Measurements from ENCODE around the gene SHISAL1. TPM values are rescaled to one million over a fixed set of nuclear protein-coding genes. Genes with fewer than 3 reads are reported as not detected.

SHISAL1 gene
- total RNA-seq, 2 experiments from 2014 or later, result not detected

DNA sequence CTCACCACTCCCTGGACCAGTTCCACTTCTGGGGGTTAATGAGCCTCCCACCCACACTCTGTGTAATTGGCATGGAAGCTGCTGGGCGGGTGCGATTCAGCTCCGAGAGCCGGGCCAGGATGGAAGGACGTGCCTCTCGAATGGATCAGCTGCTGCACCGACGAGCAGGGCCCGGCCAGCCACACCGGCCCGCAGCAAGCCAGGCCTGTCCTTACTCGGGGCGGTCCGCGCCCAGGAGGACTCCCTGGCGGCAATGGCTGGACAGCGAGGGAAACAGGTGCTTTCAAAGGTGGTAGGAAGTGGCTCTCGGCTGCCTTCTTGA is 4.3 kb upstream of the SHISAL1 start:
- H3K36me3 Mint-ChIP-seq (ENCODE audit: low read depth), result no peaks in the 10 kb centered on the region
- no peak for ATAC-seq (ENCODE audit: poor library complexity)
- CTCF ChIA-PET, result no interaction called here

DNA sequence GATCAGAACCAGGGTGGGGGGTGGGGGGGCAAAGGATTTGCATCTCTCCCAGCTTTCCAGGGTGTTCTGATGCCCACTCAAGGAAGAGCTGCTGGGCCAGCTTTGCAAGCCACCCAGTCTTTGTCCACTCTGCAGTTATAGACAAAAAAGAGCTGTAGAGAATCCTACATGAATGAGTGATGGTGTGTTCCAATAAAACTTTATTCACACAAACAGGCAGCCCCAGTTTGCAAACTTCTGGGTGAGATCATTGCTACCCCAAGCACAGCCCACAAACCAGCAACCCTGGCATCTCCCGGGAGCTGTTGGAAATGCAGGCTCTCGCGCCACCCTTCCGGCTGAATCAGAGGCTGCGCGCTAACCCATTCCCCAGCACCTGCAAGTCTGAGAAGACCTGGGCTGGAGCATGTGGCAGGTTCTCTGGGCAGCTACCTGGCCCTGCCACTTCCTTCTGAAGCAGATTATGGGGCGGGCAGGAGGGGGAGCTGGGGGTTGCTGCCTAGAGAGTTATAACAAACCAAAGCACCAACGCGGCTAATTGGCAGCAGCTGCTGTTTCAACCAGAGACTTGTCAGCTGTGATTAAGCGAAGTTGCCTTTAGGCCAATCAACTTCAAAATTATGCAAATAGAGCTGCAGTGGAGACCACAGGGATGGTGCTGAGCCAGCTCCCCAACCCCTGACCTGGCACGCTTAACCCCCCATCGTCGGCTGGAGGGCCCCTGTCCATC is 3.8 kb upstream of the SHISAL1 start:
- POLR2A ChIA-PET, result no interaction called here
- Histone ChIP-seq H3K36me3 (ENCODE audit: insufficient read depth, low read length) (no peaks in the 10 kb centered on the region), H3K27me3 (ENCODE audit: control insufficient read depth in 1 of 2, insufficient read depth in 2 of 2, low read length in 2 of 2) (no peaks in the 10 kb centered on the region), H3K4me3 (ENCODE audit: low read length) (no peak overlapping the region), H3K9me3 (ENCODE audit: control insufficient read depth in 1 of 2, insufficient read depth in 1 of 2, low read length in 2 of 2) (no peaks in the 10 kb centered on the region), H3K27ac (ENCODE audit: low read depth in 1 of 2, low read length in 2 of 2) (no peak overlapping the region), H3K4me1 (ENCODE audit: insufficient read depth, low read length) (peaks cover 12% of the 10 kb centered on the region)
- no peak for DNase-seq
- Mint-ChIP-seq H3K27me3 (no peaks in the 10 kb centered on the region), H3K4me1 (ENCODE audit: low read depth) (no peaks in the 10 kb centered on the region), H3K27ac (no peak overlapping the region), H3K36me3 (ENCODE audit: low read depth) (no peaks in the 10 kb centered on the region), H3K9me3 (no peaks in the 10 kb centered on the region), H3K4me3 (no peak overlapping the region)
- no peak for ATAC-seq (ENCODE audit: poor library complexity)
- intact Hi-C loops (cut with DNase I, micrococcal nuclease), result no loop called here
- TF ChIP-seq, protein P1, sequence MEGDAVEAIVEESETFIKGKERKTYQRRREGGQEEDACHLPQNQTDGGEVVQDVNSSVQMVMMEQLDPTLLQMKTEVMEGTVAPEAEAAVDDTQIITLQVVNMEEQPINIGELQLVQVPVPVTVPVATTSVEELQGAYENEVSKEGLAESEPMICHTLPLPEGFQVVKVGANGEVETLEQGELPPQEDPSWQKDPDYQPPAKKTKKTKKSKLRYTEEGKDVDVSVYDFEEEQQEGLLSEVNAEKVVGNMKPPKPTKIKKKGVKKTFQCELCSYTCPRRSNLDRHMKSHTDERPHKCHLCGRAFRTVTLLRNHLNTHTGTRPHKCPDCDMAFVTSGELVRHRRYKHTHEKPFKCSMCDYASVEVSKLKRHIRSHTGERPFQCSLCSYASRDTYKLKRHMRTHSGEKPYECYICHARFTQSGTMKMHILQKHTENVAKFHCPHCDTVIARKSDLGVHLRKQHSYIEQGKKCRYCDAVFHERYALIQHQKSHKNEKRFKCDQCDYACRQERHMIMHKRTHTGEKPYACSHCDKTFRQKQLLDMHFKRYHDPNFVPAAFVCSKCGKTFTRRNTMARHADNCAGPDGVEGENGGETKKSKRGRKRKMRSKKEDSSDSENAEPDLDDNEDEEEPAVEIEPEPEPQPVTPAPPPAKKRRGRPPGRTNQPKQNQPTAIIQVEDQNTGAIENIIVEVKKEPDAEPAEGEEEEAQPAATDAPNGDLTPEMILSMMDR (IDR thresholded peaks at IDR 0.05), result no peak
- CTCF ChIA-PET, result no interaction called here

More for the DNA sequence above, 4.3 kb upstream of the SHISAL1 start:
- Histone ChIP-seq H3K4me3 (ENCODE audit: low read length) (no peak overlapping the region), H3K27ac (ENCODE audit: low read depth in 1 of 2, low read length in 2 of 2) (no peak overlapping the region), H3K36me3 (ENCODE audit: insufficient read depth, low read length) (no peaks in the 10 kb centered on the region), H3K4me1 (ENCODE audit: insufficient read depth, low read length) (peaks cover 12% of the 10 kb centered on the region), H3K9me3 (ENCODE audit: control insufficient read depth in 1 of 2, insufficient read depth in 1 of 2, low read length in 2 of 2) (no peaks in the 10 kb centered on the region), H3K27me3 (ENCODE audit: control insufficient read depth in 1 of 2, insufficient read depth in 2 of 2, low read length in 2 of 2) (no peaks in the 10 kb centered on the region)
- no peak overlapping the region for H3K4me3 Mint-ChIP-seq
- H3K27me3 Mint-ChIP-seq, result no peaks in the 10 kb centered on the region
- intact Hi-C loops (cut with DNase I, micrococcal nuclease), result no loop called here
- no peak for DNase-seq
- no peak overlapping the region for H3K27ac Mint-ChIP-seq
- TF ChIP-seq, protein P1 (IDR thresholded peaks at IDR 0.05), result no peak
- H3K9me3 Mint-ChIP-seq, result no peaks in the 10 kb centered on the region
- POLR2A ChIA-PET, result no interaction called here
- no peaks in the 10 kb centered on the region for H3K4me1 Mint-ChIP-seq (ENCODE audit: low read depth)

DNA sequence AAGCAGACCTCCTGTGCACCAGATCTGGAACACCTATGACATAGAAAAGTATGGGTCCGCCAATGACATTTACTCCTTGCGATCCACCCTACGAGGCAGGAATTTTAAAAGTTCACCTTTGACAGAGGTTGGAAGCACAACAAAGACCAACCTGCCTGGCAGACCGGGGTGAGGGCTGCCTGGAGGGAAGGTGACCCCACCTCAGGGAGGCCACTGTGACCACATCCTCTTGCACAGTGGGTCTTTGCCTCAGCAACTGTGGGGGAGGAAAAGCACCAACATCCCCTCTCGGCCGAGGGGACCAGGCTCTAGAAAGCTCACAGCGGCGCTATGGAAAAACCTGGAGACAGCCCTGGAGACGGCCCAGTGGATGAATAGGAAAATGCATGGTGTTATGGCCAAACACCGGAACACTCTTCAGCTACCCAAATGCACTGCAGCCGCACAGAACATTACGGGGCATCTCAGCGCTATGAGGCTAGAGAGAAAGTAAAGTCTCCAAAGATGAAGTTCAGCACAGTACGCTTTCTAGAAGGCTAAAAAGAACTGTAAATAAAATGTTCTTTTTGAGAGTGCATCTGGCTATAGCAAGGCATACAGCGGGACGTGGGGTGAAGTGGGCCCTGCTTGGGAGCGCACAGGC is 1.8 kb upstream of the SHISAL1 start:
- no peak overlapping the region for H3K4me3 ChIP-seq (ENCODE audit: low read length)

More for the DNA sequence above, 1.8 kb upstream of the SHISAL1 start:
- CTCF ChIA-PET, result no interaction called here
- intact Hi-C loops (cut with DNase I, micrococcal nuclease), result no loop called here
- peak in 1 of 14 experiments; percentile 27 for DNase-seq
- Mint-ChIP-seq H3K4me1 (ENCODE audit: low read depth) (no peaks in the 10 kb centered on the region), H3K27ac (no peak overlapping the region), H3K36me3 (ENCODE audit: low read depth) (no peaks in the 10 kb centered on the region), H3K27me3 (no peaks in the 10 kb centered on the region), H3K9me3 (no peaks in the 10 kb centered on the region), H3K4me3 (no peak overlapping the region)
- Histone ChIP-seq H3K36me3 (ENCODE audit: insufficient read depth, low read length) (no peaks in the 10 kb centered on the region), H3K4me1 (ENCODE audit: insufficient read depth, low read length) (peaks cover 12% of the 10 kb centered on the region), H3K27ac (ENCODE audit: low read depth in 1 of 2, low read length in 2 of 2) (no peak overlapping the region), H3K9me3 (ENCODE audit: control insufficient read depth in 1 of 2, insufficient read depth in 1 of 2, low read length in 2 of 2) (no peaks in the 10 kb centered on the region), H3K27me3 (ENCODE audit: control insufficient read depth in 1 of 2, insufficient read depth in 2 of 2, low read length in 2 of 2) (no peaks in the 10 kb centered on the region)
- TF ChIP-seq, protein P1 (IDR thresholded peaks at IDR 0.05), result no peak
- no peak for ATAC-seq (ENCODE audit: poor library complexity)
- POLR2A ChIA-PET, result no interaction called here
